ENCODE measurements around the gene LDB2.

Gene LDB2

GRCh38 chr4:16852228-16852627, 46.2 kb downstream of the LDB2 start:
- no peak overlapping the region for H3K4me3 ChIP-seq
- no peak overlapping the region for H3K27ac ChIP-seq

GRCh38 chr4:16846540-16847117, 51.8 kb downstream of the LDB2 start:
- H3K27ac ChIP-seq = no peak overlapping the region

GRCh38 chr4:16844816-16845586, 53.4 kb downstream of the LDB2 start:
- peak overlapping the region in 1 of 21 experiments; percentile 42 for H3K27ac ChIP-seq
- no peak overlapping the region for H3K4me3 ChIP-seq

More at GRCh38 chr4:16846540-16847117, 51.8 kb downstream of the LDB2 start:
- H3K4me3 ChIP-seq = no peak overlapping the region

- no peak overlapping the region for H3K4me3 ChIP-seq
- peak overlapping the region in 1 of 21 experiments; percentile 42 for H3K27ac ChIP-seq
These were observed 54.5 kb downstream of the LDB2 start for GRCh38 chr4:16843831-16844508.

GRCh38 chr4:16838226-16838875, 60.1 kb downstream of the LDB2 start:
- Histone ChIP-seq H3K4me3 (no peak overlapping the region), H3K27ac (no peak overlapping the region)

GRCh38 chr4:16837475-16837874, 61.0 kb downstream of the LDB2 start:
- Histone ChIP-seq H3K4me3 (no peak overlapping the region), H3K27ac (no peak overlapping the region)

GRCh38 chr4:16836324-16836723, 62.1 kb downstream of the LDB2 start:
- no peak overlapping the region for H3K27ac ChIP-seq
- H3K4me3 ChIP-seq = no peak overlapping the region

- no peak overlapping the region for H3K27ac ChIP-seq
- no peak overlapping the region for H3K4me3 ChIP-seq
These were observed 62.7 kb downstream of the LDB2 start for GRCh38 chr4:16835597-16836247.

GRCh38 chr4:16834814-16835213, 63.6 kb downstream of the LDB2 start:
- no peak overlapping the region for H3K27ac ChIP-seq
- H3K4me3 ChIP-seq = no peak overlapping the region

- no peak overlapping the region for H3K27ac ChIP-seq
- no peak overlapping the region for H3K4me3 ChIP-seq
These were observed 64.7 kb downstream of the LDB2 start for GRCh38 chr4:16833722-16834121.

GRCh38 chr4:16830081-16830480, 68.4 kb downstream of the LDB2 start:
- H3K27ac ChIP-seq = no peak overlapping the region

GRCh38 chr4:16827794-16828724, 70.4 kb downstream of the LDB2 start:
- Histone ChIP-seq H3K4me3 (no peak overlapping the region), H3K27ac (peak overlapping the region in 6 of 21 experiments; percentile 14 to 59 (median 28))

More at GRCh38 chr4:16830081-16830480, 68.4 kb downstream of the LDB2 start:
- H3K4me3 ChIP-seq = no peak overlapping the region

GRCh38 chr4:16827045-16827444, 71.4 kb downstream of the LDB2 start:
- Histone ChIP-seq H3K27ac (peak overlapping the region in 2 of 21 experiments; percentile 14 to 49), H3K4me3 (no peak overlapping the region)

- Histone ChIP-seq H3K4me3 (no peak overlapping the region), H3K27ac (no peak overlapping the region)
These were observed 72.0 kb downstream of the LDB2 start for GRCh38 chr4:16826406-16826910.

- no peak overlapping the region for H3K27ac ChIP-seq
- no peak overlapping the region for H3K4me3 ChIP-seq
These were observed 74.1 kb downstream of the LDB2 start for GRCh38 chr4:16824278-16824806.

GRCh38 chr4:16820329-16820728, 78.1 kb downstream of the LDB2 start:
- no peak overlapping the region for H3K4me3 ChIP-seq
- no peak overlapping the region for H3K27ac ChIP-seq

- no peak overlapping the region for H3K4me3 ChIP-seq
- H3K27ac ChIP-seq = no peak overlapping the region
These were observed 78.8 kb downstream of the LDB2 start for GRCh38 chr4:16819652-16820051.

GRCh38 chr4:16818005-16818404, 80.4 kb downstream of the LDB2 start:
- Histone ChIP-seq H3K4me3 (no peak overlapping the region), H3K27ac (no peak overlapping the region)
